GM18909 (cell line): Measurements from ENCODE around the gene PNPLA1.

ENCODE experiments used
- ATAC-seq: cut with Tn5 transposase; IDR thresholded peaks from one replicate; pipeline ENCODE4 v1.9.1; 2021; ENCODE audit warnings: mild to moderate bottlenecking; ENCODE audit not compliant: unreplicated experiment, poor library complexity

Gene PNPLA1

DNA sequence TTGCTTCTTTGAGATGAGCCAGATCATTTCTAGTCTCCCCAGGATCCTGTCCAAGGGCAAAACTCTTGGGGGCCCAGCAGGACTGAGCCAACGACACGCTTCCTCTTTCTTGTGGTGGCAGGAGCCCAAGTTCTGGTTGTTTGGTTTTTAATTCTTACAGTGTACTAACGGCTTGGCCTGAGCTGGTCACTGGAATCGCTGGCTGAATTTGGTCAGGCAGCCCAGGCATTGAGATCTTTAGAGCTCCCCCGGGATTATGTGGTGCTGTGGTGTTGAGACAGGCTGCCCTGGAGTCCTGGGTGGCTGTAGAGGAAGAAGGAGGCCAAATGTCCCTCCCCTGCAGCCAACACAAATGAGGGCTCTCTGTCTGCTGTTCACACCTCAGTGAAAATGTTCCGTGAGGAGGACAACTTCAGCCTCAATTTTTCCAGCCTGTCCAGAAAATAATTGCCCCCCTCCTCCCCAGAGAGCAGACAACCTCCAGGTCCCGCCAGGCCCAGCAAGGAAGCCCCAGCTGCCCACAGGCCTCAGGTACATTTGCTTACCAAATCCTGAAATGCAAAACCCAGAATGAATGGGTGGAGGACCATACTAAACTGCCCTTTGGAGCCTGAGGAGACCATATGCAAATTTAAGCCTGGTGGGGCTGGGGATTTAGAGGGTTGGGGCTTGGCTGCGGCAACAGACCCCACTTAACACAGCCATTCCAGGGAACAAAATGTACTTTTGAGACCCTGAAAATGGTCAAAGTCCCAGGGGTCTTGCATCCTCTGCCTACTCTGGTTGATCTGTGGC lies 43.2 kb downstream of the PNPLA1 start:
- peak; percentile 57 for ATAC-seq

DNA sequence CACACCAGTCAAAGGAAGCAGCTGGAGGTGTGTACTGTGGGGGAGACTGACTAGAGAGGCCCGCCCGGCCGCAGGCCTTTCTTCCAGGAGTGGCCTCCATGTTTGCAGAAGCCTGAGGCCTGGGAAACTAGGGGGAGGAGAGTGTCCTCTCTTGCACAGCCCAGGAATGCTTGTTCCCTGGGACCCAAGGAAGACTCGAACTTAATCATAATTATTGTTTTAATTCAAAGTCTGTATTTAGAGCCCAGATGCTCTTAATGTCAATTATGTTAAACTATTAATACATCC lies 43.7 kb downstream of the PNPLA1 start:
- no peak for ATAC-seq

DNA sequence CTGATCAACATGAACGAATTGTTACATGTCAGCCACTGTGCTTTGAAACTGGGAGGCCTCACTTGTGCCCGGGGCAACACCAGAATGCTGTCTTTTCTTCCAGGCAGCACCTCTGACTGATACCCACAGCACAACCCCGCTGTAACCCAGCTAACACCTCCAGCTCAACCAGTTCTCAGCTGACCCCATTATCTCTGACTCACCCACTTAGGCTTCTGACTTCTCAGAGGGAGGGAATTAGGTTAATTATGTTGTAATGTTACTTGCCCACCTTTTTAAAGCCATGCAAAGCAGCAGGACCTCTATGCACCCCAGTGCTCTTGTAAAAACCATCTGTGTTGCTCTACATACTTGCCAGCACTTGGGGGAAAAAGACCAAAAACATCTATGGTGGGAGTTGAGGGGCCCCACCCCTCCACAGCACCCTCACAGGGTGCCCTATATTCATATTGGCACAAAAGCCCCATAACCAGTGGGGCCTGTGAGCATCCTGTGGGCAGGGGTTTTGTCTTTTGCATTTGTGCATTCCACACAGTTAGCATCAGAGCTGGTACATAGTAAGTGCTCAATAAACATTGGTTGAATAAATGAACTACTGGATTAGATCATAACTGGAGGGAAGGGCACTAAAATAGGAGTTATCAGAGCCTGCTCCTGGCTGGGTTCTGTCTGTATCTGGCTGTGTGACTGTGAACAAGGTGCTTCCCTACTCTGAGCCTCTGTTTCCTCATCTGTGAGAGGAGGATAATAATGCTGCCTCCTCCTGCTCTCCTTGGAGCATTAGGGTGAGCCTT lies 44.6 kb downstream of the PNPLA1 start:
- no peak for ATAC-seq

DNA sequence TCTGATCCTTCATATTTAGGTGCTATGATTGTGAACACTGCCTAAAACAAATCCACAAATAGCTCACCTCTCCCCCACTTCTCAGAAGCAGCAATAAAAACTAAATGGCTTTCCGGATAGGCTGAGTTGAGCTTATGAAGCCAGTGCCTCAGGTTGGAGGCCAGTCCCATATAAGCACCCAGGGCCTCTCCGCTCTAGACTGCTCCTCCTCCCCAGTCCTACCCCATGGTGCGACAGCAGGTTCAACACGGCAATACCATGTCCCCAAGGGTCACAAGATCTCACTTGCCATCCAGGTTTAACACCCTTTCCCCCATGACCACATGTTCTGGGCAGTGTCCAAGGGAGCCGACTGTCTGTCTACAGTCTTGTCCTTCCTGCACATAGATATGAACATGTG lies 46.1 kb downstream of the PNPLA1 start:
- ATAC-seq, result no peak

DNA sequence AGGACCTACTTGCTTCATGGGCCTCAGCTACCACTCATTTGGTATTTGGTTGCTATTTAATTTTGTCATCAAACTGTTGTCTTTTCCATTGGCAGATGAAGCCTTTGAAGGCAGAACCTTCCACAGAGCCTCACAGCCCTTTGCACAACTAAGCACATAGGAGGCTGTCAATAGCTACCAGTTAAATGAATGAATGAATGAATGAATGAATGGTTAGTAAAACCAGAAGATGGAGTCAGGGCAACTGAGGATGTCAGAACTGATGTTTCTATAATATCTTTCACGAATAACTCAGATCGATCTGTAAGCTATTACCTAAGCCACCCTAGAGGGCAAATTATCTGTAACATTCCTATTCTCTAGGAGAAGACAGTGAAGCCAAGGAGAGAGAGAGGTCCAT lies 47.8 kb downstream of the PNPLA1 start:
- no peak for ATAC-seq

DNA sequence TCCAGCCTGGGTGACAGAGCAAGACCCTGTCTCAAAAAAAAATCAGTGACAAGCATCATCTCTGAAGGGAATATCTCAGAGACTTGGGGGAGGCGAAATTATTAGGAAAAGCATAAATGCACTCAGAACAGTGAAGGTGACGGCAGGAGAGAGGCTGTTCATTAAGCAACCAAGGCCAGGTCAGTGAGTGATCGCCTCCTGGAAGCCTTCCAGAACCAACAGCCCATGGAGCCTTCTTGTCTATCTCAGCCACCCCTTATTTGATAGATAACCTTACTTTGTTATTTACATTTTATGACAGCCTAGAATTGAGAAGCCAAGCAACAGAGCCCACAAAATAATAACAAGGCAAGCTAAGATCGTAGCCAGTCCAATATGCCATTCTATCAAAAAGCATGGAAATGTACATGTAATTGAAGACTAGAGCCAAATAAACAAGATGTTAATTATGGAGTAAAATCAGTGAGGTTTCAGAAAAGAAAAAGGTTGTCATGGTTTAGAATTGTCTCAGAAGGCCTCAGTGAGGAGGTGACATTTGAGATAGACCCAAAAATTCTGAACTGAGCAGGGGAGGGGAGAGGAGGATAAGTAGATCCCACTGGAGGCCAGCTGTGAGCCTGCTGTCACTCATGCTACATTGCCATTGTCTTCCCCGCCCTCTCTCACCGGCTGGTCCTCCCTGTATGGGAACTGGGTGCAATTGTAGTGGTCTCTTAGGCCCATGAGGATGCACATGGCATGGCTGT lies 49.0 kb downstream of the PNPLA1 start:
- no peak for ATAC-seq

DNA sequence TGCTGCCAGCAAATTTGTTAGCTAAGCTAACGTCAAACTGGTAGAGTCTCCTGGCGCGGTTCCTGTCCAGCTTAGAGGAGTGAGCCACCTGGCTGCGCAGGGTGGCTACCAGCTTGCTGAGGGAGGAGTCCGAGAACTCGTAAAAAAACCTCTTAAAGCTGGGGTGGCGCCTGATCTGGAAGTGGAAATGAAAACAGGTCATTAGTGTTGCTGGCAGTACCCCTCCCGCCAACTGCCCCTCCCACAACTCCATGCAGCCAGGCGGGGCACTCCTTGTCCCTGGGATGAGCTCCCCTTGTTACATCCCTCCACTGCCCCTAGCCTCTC lies 49.5 kb downstream of the PNPLA1 start:
- no peak for ATAC-seq

DNA sequence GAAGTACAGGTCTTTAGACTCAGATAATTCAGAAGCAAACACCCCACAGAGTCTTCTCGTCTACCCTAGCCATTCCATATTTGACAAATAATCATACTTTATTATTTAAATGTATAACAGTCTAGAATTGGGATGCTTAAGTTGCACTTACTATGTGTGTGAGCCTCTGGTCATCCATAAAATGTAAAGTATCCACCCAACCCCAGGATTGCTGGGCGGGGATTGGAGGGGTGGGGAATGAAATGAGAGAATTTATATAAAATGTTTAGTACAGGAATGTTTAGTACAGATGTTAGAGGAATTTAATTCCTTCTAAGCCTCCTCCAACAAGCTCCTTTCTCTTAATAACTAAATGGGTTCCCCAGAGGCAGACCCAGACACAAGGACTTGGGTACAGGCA lies 50.0 kb downstream of the PNPLA1 start:
- ATAC-seq, result no peak

DNA sequence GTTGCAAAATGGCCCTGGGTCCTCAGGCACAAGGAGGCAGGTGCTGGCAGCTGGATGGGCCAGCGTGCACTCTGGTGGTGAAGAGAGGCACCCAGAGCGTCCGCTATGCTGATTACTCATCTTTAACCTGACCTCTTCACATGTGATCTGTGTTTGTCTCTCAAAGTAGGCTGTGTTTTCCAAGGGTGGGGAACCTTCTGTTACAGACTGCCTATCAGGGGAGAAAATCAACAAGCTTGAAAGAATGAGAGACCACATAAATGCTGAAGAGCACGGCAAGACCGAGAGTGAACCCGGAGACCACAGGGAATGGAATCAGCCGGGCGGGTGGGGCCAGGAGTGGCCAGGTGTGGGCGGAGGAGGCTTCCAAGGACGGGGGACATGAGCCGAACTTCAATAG lies 50.6 kb downstream of the PNPLA1 start:
- no peak for ATAC-seq

DNA sequence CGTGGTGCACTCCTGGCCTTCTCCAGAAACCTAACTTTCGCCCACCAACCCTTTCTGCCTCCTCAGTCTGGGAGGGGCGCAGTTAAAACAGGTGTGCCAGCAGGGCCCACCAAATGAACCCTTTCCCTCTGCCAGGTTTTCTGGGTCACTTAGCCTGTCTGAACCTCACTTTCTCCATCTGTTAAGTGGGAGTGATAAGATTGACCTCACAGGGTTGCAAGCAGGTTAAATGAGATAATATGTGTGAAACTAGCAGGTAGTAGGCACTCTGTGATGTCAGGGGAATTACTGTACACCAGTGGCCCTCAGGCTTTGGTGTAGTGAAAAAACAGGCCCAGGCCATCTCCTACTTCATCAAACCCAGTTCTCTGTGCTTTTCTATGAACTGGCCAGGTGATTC lies 52.7 kb downstream of the PNPLA1 start:
- ATAC-seq, result no peak

DNA sequence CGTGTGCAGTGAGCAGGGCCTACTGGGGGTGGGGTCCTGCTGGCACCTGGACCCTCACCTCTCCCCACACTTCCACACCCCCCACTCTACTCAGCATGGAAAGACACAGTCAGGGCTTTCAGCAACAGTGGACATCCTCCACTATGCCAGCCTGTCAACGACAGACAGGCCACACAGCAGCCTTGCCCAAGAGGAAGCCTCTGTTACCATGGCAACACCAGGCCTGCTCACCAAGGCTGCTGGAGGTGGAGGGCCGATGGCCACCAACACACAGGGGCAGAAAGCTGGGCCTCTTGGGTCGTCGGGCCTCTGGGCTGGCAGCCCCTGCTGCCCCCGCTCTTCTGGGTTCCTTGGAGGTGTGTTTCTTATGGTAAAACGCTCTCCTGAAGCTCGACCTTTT lies 53.2 kb downstream of the PNPLA1 start:
- no peak for ATAC-seq

DNA sequence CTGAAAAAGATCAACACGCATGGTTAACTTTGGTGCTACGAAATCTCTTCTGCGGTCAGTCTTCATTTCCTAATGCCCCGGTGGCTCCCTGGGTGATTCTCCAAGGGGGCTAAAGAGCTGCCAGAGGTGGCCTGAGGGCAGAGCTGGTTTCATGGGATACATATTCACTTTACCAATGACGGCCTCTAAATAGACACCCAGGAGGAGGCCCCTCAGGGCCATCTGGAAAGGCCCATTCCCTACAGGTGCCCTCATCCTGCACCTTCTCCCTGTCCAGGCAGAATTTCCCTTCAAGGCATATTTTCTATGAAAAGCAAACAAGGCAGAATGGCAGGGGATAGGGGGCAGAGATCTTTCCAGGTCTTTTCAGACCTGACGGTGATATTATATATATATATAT lies 54.3 kb downstream of the PNPLA1 start:
- no peak for ATAC-seq

DNA sequence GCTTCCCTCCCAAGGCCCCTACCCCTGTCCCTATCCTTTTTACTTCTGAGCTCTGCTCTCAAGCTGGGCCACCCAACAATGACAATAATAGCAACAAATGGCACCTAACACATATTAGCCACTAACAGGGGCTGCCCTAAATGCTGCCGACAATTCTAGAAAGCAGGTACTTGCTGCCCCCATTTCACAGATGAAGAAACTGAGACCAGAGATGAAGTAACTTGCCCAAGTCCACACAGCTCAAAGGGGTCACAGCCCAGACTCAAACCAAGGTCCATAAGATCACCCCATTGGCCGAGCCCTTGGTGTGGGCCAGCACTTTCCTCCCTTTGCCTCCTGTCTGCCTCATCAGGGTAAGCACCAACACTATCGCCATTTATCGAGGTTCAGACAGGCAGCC lies 54.9 kb downstream of the PNPLA1 start:
- no peak for ATAC-seq

DNA sequence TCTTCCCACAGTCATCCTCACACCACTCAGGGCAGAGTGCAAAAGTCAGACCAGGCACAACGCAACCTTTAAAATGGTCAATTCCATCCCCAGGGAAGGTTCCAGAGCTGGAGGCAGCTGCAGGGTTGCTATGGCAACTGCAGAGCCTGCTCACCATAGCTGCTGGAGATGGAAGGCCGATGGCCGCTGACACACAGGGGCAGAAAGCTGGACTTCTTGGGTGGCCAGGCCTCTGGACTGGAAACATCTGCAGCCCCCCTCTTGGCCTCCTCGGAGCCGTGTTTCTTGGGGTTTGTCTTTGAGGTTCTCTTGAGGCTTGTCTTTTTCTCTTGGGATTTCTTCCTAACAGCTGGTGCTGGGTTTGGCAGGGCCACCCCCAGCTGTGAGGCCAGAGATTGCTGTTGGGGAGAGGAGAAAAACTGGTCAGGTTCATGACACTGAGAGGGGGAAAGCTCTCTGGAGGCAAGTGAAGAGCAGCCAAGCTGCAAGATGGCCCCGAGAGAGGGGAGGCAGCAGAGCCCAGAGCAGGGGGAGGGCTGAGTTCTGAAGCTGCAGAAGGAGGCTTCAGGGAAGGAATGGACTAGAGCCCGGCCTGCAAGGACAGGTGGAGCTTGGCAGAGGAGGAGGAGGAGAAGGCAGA lies 56.6 kb downstream of the PNPLA1 start:
- no peak for ATAC-seq

DNA sequence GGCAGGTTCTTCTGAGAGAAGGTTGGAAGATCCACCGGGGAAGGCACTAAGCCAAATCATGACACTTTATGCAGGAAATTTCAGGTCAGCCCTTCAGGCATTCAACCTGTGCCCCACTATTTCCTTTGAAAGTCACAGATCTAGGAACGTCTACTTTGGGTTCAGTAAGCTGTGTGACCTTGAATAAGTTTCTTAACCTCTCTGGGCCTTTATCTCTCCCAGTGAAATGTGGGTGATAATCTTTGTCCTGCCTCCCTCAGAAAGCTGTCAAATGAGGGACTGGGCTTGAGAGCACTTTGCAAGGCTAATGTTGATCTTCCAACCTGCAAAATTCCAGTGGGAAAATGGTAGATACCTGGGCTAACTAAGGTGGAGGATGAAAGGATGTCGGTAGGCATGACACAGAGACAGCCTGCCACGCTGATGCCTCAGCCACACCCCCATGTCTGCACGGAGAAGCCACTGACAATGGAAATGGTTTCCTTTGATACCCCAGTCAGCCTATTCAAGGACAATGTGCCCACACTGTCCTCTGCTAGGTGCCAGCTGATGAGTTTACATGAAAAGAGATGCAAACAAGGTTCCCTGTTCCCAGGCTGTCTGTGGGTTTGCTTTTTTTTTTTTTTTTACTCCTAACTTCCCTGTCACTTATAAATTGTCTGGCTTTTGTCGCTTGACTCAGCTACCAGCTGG lies 57.5 kb downstream of the PNPLA1 start:
- ATAC-seq, result no peak

DNA sequence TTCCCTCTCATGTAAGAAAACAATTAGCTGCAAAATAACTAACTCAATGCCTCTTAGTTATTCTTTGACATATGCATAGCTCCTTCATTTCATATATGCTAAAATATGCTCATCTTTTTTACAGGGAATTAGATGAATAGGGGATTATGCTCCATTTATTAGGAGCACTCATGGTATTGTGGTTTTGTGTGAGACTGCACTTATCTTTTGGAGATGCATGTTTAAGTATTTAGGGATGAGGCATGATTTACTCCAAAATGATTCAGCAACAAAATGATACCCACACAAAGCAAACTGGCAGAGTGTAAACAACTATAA lies 58.0 kb downstream of the PNPLA1 start:
- no peak for ATAC-seq

DNA sequence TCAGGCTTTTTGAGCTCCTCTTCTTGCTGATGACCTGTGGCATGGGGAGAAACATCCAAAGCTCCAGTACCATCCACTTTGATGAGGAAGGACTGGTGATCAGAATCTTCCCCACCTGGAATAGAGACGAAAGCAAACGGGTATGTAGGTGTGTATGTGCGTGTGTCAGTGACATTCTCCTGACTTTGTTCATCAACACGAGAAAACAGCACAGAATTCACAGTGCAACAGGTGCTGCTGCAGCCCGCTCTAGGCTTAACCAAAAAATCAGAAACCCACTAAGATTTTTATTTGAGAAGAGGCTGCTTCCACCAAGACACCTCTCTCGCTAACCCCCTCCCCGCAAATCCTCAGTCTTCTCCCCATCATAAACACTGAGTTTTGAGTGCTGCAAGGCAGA lies 58.7 kb downstream of the PNPLA1 start:
- no peak for ATAC-seq

DNA sequence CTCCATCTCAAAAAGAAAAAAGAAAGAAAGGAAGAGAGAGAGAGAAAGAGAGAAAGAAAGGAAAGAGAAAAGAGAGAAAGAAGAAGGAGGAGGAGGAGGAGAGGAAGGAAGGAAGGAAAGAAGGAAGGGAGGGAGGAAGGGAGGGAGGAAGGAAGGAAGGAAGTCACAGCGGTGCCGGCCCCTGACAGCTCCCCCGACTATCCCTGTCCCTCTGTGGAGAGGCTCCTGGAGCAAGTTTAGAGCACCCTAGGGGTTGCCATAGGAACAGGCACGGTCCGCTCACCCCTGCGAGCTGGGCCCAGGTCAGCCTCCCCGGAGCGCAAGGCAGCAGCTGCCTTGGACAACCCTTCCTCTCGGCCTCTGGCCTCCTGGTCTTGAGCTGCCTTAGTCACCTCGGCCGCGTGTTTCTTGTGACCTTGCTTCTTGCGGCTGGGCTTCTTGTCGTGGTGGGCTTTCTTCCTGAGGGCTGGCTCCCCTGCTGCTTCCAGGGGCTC lies 60.0 kb downstream of the PNPLA1 start:
- no peak for ATAC-seq

DNA sequence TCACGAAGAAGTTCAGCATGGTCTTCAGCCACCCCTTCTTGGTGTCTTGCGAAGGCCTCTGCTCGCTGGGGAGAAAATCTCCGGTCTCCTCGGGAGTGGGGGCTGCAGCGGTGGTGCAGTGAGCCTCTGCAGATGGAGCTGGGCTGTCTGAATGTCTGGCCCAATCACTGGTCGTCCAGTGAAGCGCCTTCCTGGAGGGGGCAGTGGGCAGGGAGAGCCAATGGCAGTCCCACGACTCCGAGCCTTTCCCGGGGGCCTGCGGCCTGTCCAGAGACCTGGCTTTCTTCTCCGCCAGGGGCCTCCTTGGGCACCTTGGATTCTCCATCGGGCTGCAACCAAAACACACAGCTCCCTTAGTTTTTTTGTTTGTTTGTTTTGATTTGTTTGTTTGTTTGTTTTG lies 60.5 kb downstream of the PNPLA1 start:
- ATAC-seq, result no peak

DNA sequence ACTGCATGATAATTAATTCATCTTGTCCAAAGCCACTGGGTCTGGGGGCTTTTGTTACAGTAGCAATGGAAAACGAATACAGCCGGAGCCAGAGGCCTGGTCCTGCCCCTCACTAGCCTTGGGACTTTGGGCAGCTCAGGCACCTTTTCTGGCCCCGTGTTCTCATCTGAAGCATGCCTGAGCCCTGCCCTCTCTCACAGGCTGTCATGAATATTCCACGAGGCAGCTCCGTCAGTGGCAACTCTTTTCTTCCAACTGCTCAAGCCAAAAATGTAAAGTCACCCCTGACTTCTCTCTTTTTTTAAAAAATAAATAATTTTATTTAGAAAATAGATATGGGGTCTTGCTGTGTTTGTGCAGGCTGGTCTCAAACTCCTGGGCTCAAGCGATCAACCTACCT lies 61.5 kb downstream of the PNPLA1 start:
- no peak for ATAC-seq
